HCT116 (cell line): ENCODE data around the gene DBN1. TPM values are rescaled to one million over a fixed set of nuclear protein-coding genes. Genes with fewer than 3 reads are reported as not detected.

ENCODE experiments used
- ATAC-seq: fragments of 200-7000 bp; cut with Tn5 transposase; 2 replicates; pipeline ENCODE4 v1.9.1; 2020; ENCODE audit warnings: mild to moderate bottlenecking, moderate library complexity
- BruUV-seq: library from RNA; stranded (reverse); fragments of 400-500 nt; replicated peaks from 2 replicates; lab custom pipeline; 2021; lab: Mats Ljungman, UMichigan
- CTCF ChIA-PET: fragments of 300-600 bp; sonication (Branson Sonifier 250); formaldehyde crosslinking; loops from one replicate; lab custom pipeline; 2021; ENCODE audit warnings: antibody characterized with exemption; lab: Charles Lee
- POLR2A ChIA-PET: fragments of 300-600, 350-600 bp; sonication (Branson Sonifier 250); formaldehyde crosslinking; loops from one replicate; lab custom pipeline; 2021; ENCODE audit warnings: antibody characterized with exemption; lab: Charles Lee
- RAD21 ChIA-PET, 2 experiments: fragments of 300-600 bp; sonication (Branson Sonifier 250); formaldehyde crosslinking; loops; one replicate each; lab custom pipeline; 2023; ENCODE audit warnings: low total read pairs in 2 of 2; ENCODE audit not compliant: uncharacterized antibody in 2 of 2, unreplicated experiment in 2 of 2, low non-redundant PET in 1 of 2; lab: Charles Lee
- DNase-seq: peaks from one replicate; pipeline ENCODE4 v3.0.0-alpha.2; 2010; ENCODE audit warnings: low read depth, low spot score
- H2AFZ ChIP-seq: fragments of 200-600 bp; shearing (Covaris generic), sonication (generic); 2 replicates; pipeline ENCODE4 v1.6.1; 2017; ENCODE audit warnings: low read depth, mixed run types, mixed read lengths, antibody characterized with exemption, low read length; ENCODE audit not compliant: poor library complexity, severe bottlenecking
- H3K27ac ChIP-seq: 2 replicates; pipeline ENCODE4 v1.5.1; 2012; ENCODE audit warnings: low read depth, low read length
- H3K27me3 ChIP-seq: fragments of 200-600 bp; sonication (generic); 2 replicates; pipeline ENCODE4 v1.6.1; 2016; ENCODE audit warnings: mixed run types, low read length, mixed read lengths; ENCODE audit not compliant: insufficient read depth
- H3K36me3 ChIP-seq, 2 experiments: fragments of 200-500 bp in 1 of 2; fragments of 200-600 bp in 1 of 2; sonication (Bioruptor generic) in 1 of 2; sonication (generic) in 1 of 2; 2 replicates each; pipeline versions ENCODE4 v1.5.1 to v1.6.1; 2014 to 2016; ENCODE audit warnings: low read length in 2 of 2, inconsistent platforms in 1 of 2, mixed read lengths in 1 of 2, mixed run types in 1 of 2; ENCODE audit not compliant: insufficient read depth in 2 of 2, control insufficient read depth in 1 of 2
- H3K4me1 ChIP-seq, 2 experiments: fragments of 200-600 bp in 1 of 2; sonication (generic) in 1 of 2; 2 replicates each; pipeline versions ENCODE4 v1.5.1 to v1.6.1; 2012 to 2017; ENCODE audit warnings: low read length in 2 of 2, inconsistent platforms in 1 of 2, mild to moderate bottlenecking in 1 of 2, mixed read lengths in 1 of 2, mixed run types in 1 of 2, moderate library complexity in 1 of 2; ENCODE audit not compliant: insufficient read depth in 2 of 2, control insufficient read depth in 1 of 2
- H3K4me2 ChIP-seq: fragments of 200-600 bp; sonication (generic); 2 replicates; pipeline ENCODE4 v1.6.1; 2017; ENCODE audit warnings: mixed run types, low read length, mixed read lengths
- H3K4me3 ChIP-seq, 2 experiments: fragments of 200-600 bp in 1 of 2; sonication (generic) in 1 of 2; replicated peaks in 1 of 2; 2 replicates each; pipeline ENCODE4 v1.5.1; 2011 to 2016; ENCODE audit warnings: low read length in 2 of 2, control low read depth in 1 of 2, low read depth in 1 of 2, mild to moderate bottlenecking in 1 of 2, mixed read lengths in 1 of 2, mixed run types in 1 of 2
- H3K79me2 ChIP-seq: fragments of 200-600 bp; sonication (generic); 2 replicates; pipeline ENCODE4 v1.6.1; 2017; ENCODE audit warnings: mild to moderate bottlenecking, mixed run types, low read length, moderate library complexity, mixed read lengths; ENCODE audit not compliant: insufficient read depth
- H3K9ac ChIP-seq: fragments of 200-600 bp; sonication (generic); 2 replicates; pipeline ENCODE4 v1.6.1; 2016; ENCODE audit warnings: low read length, mixed read lengths
- H3K9me2 ChIP-seq: fragments of 200-600 bp; sonication (generic), shearing (Covaris generic); 2 replicates; pipeline ENCODE4 v1.6.1; 2017; ENCODE audit warnings: mixed run types, mild to moderate bottlenecking, moderate library complexity; ENCODE audit not compliant: insufficient read depth
- H3K9me3 ChIP-seq, 2 experiments: fragments of 200-500 bp in 1 of 2; fragments of 200-600 bp in 1 of 2; sonication (Bioruptor generic) in 1 of 2; sonication (generic) in 1 of 2; 2 replicates each; pipeline ENCODE4 v1.6.1; 2014 to 2017; ENCODE audit warnings: low read length in 2 of 2, mixed read lengths in 2 of 2, inconsistent platforms in 1 of 2, low read depth in 1 of 2, mild to moderate bottlenecking in 1 of 2, mixed run types in 1 of 2, moderate library complexity in 1 of 2; ENCODE audit not compliant: control insufficient read depth in 1 of 2, insufficient read depth in 1 of 2
- H4K20me1 ChIP-seq: fragments of 200-600 bp; sonication (generic), shearing (Covaris generic); 2 replicates; pipeline ENCODE4 v1.6.1; 2017; ENCODE audit warnings: mixed run types, mild to moderate bottlenecking, moderate library complexity; ENCODE audit not compliant: insufficient read depth
- CBX3 ChIP-seq: IDR thresholded peaks from 2 replicates; pipeline ENCODE4 v1.6.1; 2012; ENCODE audit warnings: low read depth
- CEBPB ChIP-seq: IDR thresholded peaks from 2 replicates; pipeline ENCODE4 v1.6.1; 2012; ENCODE audit warnings: low read depth
- CTCF ChIP-seq, 3 experiments: fragments of 200-600 bp in 1 of 3; sonication (generic) in 1 of 3; IDR thresholded peaks in 2 of 3; conservative IDR thresholded peaks in 1 of 3; 2 replicates each; pipeline ENCODE4 v1.5.1; 2012 to 2017; ENCODE audit warnings: low read depth in 2 of 3, low read length in 2 of 3, antibody characterized with exemption in 1 of 3, borderline replicate concordance in 1 of 3, control low read depth in 1 of 3, mild to moderate bottlenecking in 1 of 3, mixed read lengths in 1 of 3, mixed run types in 1 of 3, moderate library complexity in 1 of 3; ENCODE audit not compliant: insufficient read depth in 1 of 3
- EGR1 ChIP-seq: IDR thresholded peaks from 2 replicates; pipeline ENCODE4 v1.6.1; 2012; ENCODE audit warnings: low read depth
- ELF1 ChIP-seq: IDR thresholded peaks from 2 replicates; pipeline ENCODE4 v1.6.1; 2012; ENCODE audit warnings: low read depth, borderline replicate concordance
- EZH2 ChIP-seq: fragments of 200-600 bp; sonication (generic); IDR thresholded peaks from 2 replicates; pipeline ENCODE4 v1.6.1; 2017; ENCODE audit warnings: antibody characterized with exemption, mixed run types
- EZH2phosphoT487 ChIP-seq: fragments of 200-600 bp; IDR thresholded peaks from 2 replicates; pipeline ENCODE4 v1.6.1; 2018; ENCODE audit warnings: antibody characterized with exemption, borderline replicate concordance
- FOSL1 ChIP-seq: IDR thresholded peaks from 2 replicates; pipeline ENCODE4 v1.6.1; 2012; ENCODE audit warnings: low read depth
- POLR2AphosphoS5 ChIP-seq: IDR thresholded peaks from 2 replicates; pipeline ENCODE4 v1.6.1; 2011; ENCODE audit warnings: mild to moderate bottlenecking, low read depth, low read length, moderate library complexity
- RAD21 ChIP-seq: IDR thresholded peaks from 2 replicates; pipeline ENCODE4 v1.6.1; 2012; ENCODE audit warnings: low read depth, mild to moderate bottlenecking
- SIN3A ChIP-seq: IDR thresholded peaks from 2 replicates; pipeline ENCODE4 v1.6.1; 2012; ENCODE audit warnings: low read depth
- SRF ChIP-seq: IDR thresholded peaks from 2 replicates; pipeline ENCODE4 v1.6.1; 2012; ENCODE audit warnings: low read depth
- TCF7L2 ChIP-seq: IDR thresholded peaks from 2 replicates; pipeline ENCODE4 v1.7.0; 2011; ENCODE audit warnings: borderline replicate concordance, inconsistent platforms; ENCODE audit not compliant: insufficient read depth, insufficient read length; ENCODE audit errors: extremely low read depth
- YY1 ChIP-seq: IDR thresholded peaks from 2 replicates; pipeline ENCODE4 v1.6.1; 2011; ENCODE audit warnings: low read length, low read depth, moderate library complexity, mild to moderate bottlenecking; ENCODE audit not compliant: insufficient replicate concordance; ENCODE audit errors: extremely low read depth
- ZFX ChIP-seq: fragments of 450-650 bp; IDR thresholded peaks from 2 replicates; pipeline ENCODE4 v1.6.1; 2017
- ZNF274 ChIP-seq: fragments of 200-500 bp; sonication (Bioruptor generic); IDR thresholded peaks from 2 replicates; pipeline ENCODE4 v1.6.1; 2014; ENCODE audit warnings: mild to moderate bottlenecking, low read depth, low read length, inconsistent platforms
- intact Hi-C: fragments of 100-400 bp; cut with micrococcal nuclease; formaldehyde crosslinking; loops from 2 replicates; pipeline ENCODE4 v1.10.0; 2022
- total RNA-seq: library from RNA; stranded (reverse); gene quantifications from one replicate; pipeline ENCODE4 v1.2.1, GENCODE V29; 2021; ENCODE audit not compliant: unreplicated experiment
- TF ChIP-seq, protein P1 (sequence below): IDR thresholded peaks from 2 replicates; pipeline ENCODE4 v1.6.1; 2012
- TF ChIP-seq, protein P2 (sequence below): IDR thresholded peaks from 2 replicates; pipeline ENCODE4 v1.6.1; 2012

The DBN1 gene
- total RNA-seq, 1 experiment from 2014 or later, result 144 TPM

DNA sequence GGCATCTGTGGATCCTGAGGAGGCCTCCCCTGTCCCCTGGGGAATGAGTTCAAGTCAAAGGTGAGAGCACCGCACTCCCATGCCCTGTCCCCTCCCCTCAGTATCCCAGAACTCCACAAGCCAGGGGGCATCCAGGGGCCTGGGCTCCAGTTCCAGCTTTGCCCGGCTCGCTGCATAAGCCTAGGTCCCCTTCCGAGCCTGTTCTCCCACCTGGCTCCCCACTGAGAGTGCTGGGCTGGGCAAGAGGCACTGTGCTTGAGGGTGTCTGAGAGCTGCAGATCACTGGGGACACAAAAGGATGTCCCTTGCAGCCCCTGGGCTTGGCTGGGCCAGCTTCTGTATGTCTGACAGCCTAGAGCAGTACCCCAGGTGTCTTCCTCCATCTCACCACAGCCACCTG is 31.6 kb upstream of the DBN1 start (continued):
- TF ChIP-seq RAD21, result no peak
- TF ChIP-seq TCF7L2, result no peak
- TF ChIP-seq FOSL1, result no peak
- TF ChIP-seq, protein P1, sequence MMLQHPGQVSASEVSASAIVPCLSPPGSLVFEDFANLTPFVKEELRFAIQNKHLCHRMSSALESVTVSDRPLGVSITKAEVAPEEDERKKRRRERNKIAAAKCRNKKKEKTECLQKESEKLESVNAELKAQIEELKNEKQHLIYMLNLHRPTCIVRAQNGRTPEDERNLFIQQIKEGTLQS, result no peak
- TF ChIP-seq, protein P2, sequence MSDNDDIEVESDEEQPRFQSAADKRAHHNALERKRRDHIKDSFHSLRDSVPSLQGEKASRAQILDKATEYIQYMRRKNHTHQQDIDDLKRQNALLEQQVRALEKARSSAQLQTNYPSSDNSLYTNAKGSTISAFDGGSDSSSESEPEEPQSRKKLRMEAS, result no peak
- no peak for TF ChIP-seq CTCF (IDR thresholded peaks at IDR 0.05 in 2 of 3, conservative IDR thresholded peaks at IDR 0.05 in 1 of 3; ENCODE audit: borderline replicate concordance in 1 of 3, insufficient read depth in 1 of 3, low read depth in 2 of 3, low read length in 2 of 3)

DNA sequence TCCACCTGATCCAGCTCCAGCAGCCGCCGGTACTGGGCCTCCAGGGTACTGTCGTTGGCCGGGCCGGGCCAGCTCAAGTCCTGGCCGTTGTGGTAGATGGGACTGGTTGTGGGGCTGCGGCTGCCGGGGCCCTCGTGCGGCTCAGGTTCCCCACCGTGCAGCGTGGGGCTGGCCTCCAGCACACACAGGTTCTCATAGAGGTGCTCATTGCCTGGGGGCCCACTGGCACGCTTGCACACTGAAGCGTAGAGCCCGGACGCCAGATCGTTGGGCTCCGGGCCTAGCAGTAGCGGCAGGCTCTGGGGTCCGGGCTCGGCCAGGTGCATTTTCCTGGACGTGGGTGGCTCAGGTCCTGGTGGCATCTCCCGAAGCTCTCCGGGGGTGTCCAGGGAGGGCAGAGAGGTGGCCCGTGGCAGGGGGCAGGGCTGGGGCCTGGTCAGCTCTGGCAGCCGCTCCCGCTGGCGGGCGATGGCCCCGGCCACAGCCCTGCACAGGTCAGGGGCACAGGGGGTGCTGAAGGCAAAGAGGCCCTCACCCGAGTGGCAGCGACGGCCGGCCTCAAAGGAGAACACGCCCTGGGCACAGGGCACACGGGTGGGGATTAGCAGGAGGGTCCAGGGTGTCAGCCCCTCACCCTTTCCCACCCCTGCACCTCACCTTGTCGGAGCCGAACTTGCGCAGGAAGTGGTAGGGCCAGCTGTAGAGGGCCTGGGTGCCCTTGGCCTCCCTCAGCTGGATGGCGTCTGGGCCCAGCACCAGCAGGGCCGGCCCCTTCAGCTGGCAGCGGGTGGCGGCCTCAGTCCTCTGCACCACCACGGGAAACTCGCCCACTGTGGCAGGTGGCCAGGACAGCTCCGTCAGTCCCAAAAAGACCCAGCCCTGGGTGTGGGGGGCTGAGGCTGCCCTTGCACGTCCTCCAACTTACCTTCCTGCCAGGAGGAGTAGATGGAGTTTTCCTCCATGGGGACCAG is 30.9 kb upstream of the DBN1 start:
- Histone ChIP-seq H2AFZ (no peak overlapping the region), H3K9me3 (no peaks in the 10 kb centered on the region), H3K9me2 (no peaks in the 10 kb centered on the region), H3K4me3 (no peak overlapping the region), H3K79me2 (no peaks in the 10 kb centered on the region), H3K27me3 (no peaks in the 10 kb centered on the region), H3K4me2 (no peak overlapping the region), H4K20me1 (no peaks in the 10 kb centered on the region), H3K9ac (no peak overlapping the region), H3K36me3 (no peaks in the 10 kb centered on the region), H3K27ac (no peak overlapping the region), H3K4me1 (peaks cover 4 to 11% of the 10 kb centered on the region in 2 experiments; a peak in 3 of 4 replicates)
- BruUV-seq, result no TSS peak
- no peak for ATAC-seq
- TF ChIP-seq EZH2 (no peak), ZNF274 (no peak), EZH2phosphoT487 (no peak), CEBPB (no peak), RAD21 (no peak), ELF1 (no peak), POLR2AphosphoS5 (no peak), TCF7L2 (no peak), CBX3 (no peak), EGR1 (no peak), ZFX (no peak), YY1 (no peak), SRF (no peak), CTCF (IDR thresholded peaks at IDR 0.05 in 2 of 3, conservative IDR thresholded peaks at IDR 0.05 in 1 of 3; ENCODE audit: borderline replicate concordance in 1 of 3, insufficient read depth in 1 of 3, low read depth in 2 of 3, low read length in 2 of 3) (no peak), SIN3A (no peak)
- TF ChIP-seq, protein P2, result no peak
- TF ChIP-seq, protein P1, result no peak
- RAD21 ChIA-PET, result no interaction called here
- POLR2A ChIA-PET, result no interaction called here
- intact Hi-C loops, result loop anchor here (5.0 kb wide), 1 partner anchor 202 kb away; the partner anchor contains the start of genes PRELID1 and RAB24
- DNase-seq, result no peak
- CTCF ChIA-PET, result no interaction called here
